Endothelial cell (in vitro differentiated cells): ENCODE data around the gene USP8. TPM values are rescaled to one million over a fixed set of nuclear protein-coding genes. Genes with fewer than 3 reads are reported as not detected.

ENCODE experiments used
- DNase-seq: peaks from one replicate; pipeline ENCODE4 v3.0.0; 2021; ENCODE audit warnings: low spot score
- H3K27ac Mint-ChIP-seq: one replicate; pipeline ENCODE4 v1.8.0; 2021; ENCODE audit warnings: mixed read lengths, inconsistent platforms; ENCODE audit not compliant: unreplicated experiment
- H3K27me3 Mint-ChIP-seq: one replicate; pipeline ENCODE4 v1.8.0; 2021; ENCODE audit warnings: mild to moderate bottlenecking, moderate library complexity, mixed read lengths, inconsistent platforms; ENCODE audit not compliant: unreplicated experiment
- H3K36me3 Mint-ChIP-seq: one replicate; pipeline ENCODE4 v1.8.0; 2021; ENCODE audit warnings: mild to moderate bottlenecking, low read depth, mixed read lengths, inconsistent platforms; ENCODE audit not compliant: unreplicated experiment
- H3K4me1 Mint-ChIP-seq: one replicate; pipeline ENCODE4 v1.8.0; 2021; ENCODE audit warnings: mild to moderate bottlenecking, mixed read lengths, inconsistent platforms; ENCODE audit not compliant: unreplicated experiment
- H3K4me3 Mint-ChIP-seq: one replicate; pipeline ENCODE4 v1.8.0; 2021; ENCODE audit warnings: mild to moderate bottlenecking, mixed read lengths, inconsistent platforms; ENCODE audit not compliant: unreplicated experiment
- H3K9me3 Mint-ChIP-seq: one replicate; pipeline ENCODE4 v1.8.0; 2021; ENCODE audit warnings: mixed read lengths, inconsistent platforms; ENCODE audit not compliant: unreplicated experiment
- total RNA-seq: library from RNA; stranded (reverse); fragmentation: NEBNext Ultra II Directional; extraction: Animal tissue kit (Norgen Biotek cat#: 25700); gene quantifications from one replicate; pipeline ENCODE4 v1.2.1, GENCODE V29; 2021; ENCODE audit not compliant: unreplicated experiment
- TF ChIP-seq, protein P1 (sequence below): fragments of 200-600 bp; sonication (generic); IDR thresholded peaks from one replicate; pipeline ENCODE4 v1.5.0; 2021; ENCODE audit warnings: antibody characterized with exemption; ENCODE audit not compliant: unreplicated experiment

USP8 gene
- total RNA-seq, 1 donor from 2014 or later, result 50.4 TPM

DNA sequence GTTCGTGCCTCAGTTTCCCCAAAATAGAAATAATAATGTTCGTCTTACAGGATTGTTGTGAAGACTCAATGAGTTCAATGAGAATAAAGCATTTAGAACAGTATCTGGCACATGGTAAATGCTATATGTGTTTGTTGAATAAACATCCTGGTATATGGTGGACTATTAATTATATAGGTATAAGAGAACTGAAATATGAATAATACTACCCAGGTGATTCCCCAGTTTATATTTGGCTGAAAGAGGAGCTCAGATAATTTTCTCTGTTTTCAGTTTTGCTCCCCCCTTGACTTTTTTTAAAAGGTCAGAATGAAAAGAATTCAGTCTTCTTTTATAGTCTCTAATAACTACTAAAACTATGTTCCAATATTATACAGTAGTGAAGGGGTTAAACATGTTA, 46.9 kb downstream of the USP8 start:
- H3K27me3 Mint-ChIP-seq, result peaks cover 1% of the 10 kb centered on the region
- no peak for DNase-seq
- no peaks in the 10 kb centered on the region for H3K4me1 Mint-ChIP-seq
- H3K36me3 Mint-ChIP-seq, result peaks cover 21% of the 10 kb centered on the region
- TF ChIP-seq, protein P1, sequence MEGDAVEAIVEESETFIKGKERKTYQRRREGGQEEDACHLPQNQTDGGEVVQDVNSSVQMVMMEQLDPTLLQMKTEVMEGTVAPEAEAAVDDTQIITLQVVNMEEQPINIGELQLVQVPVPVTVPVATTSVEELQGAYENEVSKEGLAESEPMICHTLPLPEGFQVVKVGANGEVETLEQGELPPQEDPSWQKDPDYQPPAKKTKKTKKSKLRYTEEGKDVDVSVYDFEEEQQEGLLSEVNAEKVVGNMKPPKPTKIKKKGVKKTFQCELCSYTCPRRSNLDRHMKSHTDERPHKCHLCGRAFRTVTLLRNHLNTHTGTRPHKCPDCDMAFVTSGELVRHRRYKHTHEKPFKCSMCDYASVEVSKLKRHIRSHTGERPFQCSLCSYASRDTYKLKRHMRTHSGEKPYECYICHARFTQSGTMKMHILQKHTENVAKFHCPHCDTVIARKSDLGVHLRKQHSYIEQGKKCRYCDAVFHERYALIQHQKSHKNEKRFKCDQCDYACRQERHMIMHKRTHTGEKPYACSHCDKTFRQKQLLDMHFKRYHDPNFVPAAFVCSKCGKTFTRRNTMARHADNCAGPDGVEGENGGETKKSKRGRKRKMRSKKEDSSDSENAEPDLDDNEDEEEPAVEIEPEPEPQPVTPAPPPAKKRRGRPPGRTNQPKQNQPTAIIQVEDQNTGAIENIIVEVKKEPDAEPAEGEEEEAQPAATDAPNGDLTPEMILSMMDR, result no peak
- H3K4me3 Mint-ChIP-seq, result no peak overlapping the region
- no peaks in the 10 kb centered on the region for H3K9me3 Mint-ChIP-seq
- H3K27ac Mint-ChIP-seq, result no peak overlapping the region

DNA sequence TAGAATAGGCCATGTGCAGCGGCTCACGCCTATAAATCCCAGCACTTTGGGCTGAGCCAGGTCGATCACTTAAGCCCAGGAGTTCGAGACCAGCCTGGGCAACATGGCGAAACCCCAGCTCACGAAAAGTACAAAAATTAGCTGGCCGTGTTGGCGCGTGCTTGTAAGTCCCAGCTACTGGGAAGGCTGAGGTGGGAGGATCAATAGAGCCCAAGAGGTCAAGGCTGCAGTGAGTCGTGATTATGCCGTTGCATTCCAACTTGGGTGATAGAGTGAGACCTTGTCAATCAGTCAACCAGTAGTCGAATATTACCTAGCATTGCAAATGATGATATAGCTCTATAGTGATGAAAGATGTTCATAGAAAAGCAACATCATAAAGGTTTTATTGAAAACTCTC, 51.9 kb downstream of the USP8 start:
- H3K4me3 Mint-ChIP-seq, result no peak overlapping the region
- no peak for DNase-seq
- H3K27me3 Mint-ChIP-seq, result peaks cover 2% of the 10 kb centered on the region
- TF ChIP-seq, protein P1, result no peak
- peaks cover 27% of the 10 kb centered on the region for H3K36me3 Mint-ChIP-seq
- no peaks in the 10 kb centered on the region for H3K9me3 Mint-ChIP-seq
- H3K27ac Mint-ChIP-seq, result no peak overlapping the region
- H3K4me1 Mint-ChIP-seq, result no peaks in the 10 kb centered on the region

DNA sequence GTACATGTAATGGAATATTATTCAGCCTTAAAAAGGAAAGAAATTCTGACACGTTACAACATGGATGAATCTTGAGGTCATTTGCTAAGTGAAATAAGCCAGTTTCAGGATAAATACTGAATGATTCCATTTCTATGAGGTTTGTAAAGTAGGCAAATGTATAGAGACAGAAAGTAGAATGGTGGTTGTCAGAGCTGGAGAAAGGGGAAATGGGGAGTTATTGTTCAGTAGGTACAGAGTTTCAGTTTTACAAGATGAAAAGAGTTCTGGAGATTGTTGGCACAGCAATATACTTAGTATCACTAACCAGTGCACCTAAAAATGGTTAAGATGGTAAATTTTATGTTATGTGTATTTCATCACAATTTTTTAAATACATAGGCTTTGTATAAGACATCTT, 60.6 kb downstream of the USP8 start:
- DNase-seq, result no peak
- TF ChIP-seq, protein P1, result no peak
- no peak overlapping the region for H3K27ac Mint-ChIP-seq
- peaks cover 2% of the 10 kb centered on the region for H3K27me3 Mint-ChIP-seq
- no peaks in the 10 kb centered on the region for H3K4me1 Mint-ChIP-seq
- peaks cover 27% of the 10 kb centered on the region for H3K36me3 Mint-ChIP-seq
- peak overlapping the region; percentile 17 for H3K4me3 Mint-ChIP-seq
- no peaks in the 10 kb centered on the region for H3K9me3 Mint-ChIP-seq

DNA sequence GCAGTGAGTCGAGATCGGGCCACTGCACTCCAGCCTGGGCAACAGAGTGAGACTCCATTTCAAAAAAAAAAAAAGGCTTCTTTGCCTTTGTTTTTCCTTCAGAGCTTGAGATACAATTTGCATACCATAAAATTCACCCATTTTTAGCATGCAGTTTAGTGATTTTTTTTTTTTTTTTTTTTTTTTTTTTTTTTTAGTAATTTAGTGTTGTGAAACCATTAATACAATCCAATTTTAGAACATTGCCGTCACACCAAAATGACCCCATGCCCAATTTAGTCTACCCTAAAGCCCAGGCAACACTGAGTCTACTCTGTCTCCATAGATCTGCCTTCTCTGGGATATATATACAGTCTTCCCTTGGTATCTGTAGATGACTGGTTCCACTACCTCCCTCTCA, 61.2 kb downstream of the USP8 start:
- peaks cover 27% of the 10 kb centered on the region for H3K36me3 Mint-ChIP-seq

DNA sequence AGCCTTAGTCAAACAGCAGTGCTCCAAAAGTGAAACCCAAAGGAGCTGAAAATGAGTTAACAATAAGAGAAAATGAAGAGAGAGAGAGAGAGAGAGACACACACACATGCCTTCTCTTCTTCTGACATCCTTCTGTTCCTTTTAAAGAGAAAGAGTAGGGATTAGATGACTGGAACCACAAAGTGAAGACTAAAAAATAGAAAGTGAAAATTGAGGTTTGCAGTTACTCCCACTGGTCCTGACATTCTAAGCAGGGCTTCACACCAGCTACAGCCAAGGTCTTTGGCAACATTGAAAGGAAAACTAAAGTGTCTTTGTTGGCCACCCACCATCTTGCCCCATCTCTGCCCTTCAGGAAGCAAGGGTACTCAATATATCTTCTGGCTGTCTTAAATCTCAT, 63.1 kb downstream of the USP8 start:
- no peaks in the 10 kb centered on the region for H3K9me3 Mint-ChIP-seq
- no peaks in the 10 kb centered on the region for H3K27me3 Mint-ChIP-seq
- TF ChIP-seq, protein P1, result no peak
- no peaks in the 10 kb centered on the region for H3K4me1 Mint-ChIP-seq
- peaks cover 19% of the 10 kb centered on the region for H3K36me3 Mint-ChIP-seq
- H3K4me3 Mint-ChIP-seq, result no peak overlapping the region
- DNase-seq, result no peak
- H3K27ac Mint-ChIP-seq, result no peak overlapping the region

More for the DNA sequence above, 61.2 kb downstream of the USP8 start:
- Mint-ChIP-seq H3K4me1 (no peaks in the 10 kb centered on the region), H3K4me3 (no peak overlapping the region), H3K27ac (no peak overlapping the region), H3K9me3 (no peaks in the 10 kb centered on the region), H3K27me3 (peaks cover 2% of the 10 kb centered on the region)
- no peak for DNase-seq
- TF ChIP-seq, protein P1, result no peak
